GM23338 (cell line): ENCODE results near the gene STK32C. TPM values are rescaled to one million over a fixed set of nuclear protein-coding genes. Genes with fewer than 3 reads are reported as not detected.

ENCODE experiments used
- ATAC-seq: fragments of 200-7000 bp; cut with Tn5 transposase; 3 replicates; pipeline ENCODE4 v1.9.1; 2020
- DNase-seq: peaks from one replicate; pipeline ENCODE4 v3.0.0-alpha.2; 2015; ENCODE audit warnings: low spot score
- H2AFZ ChIP-seq: fragments of 200-600 bp; sonication (generic); 2 replicates; pipeline ENCODE4 v1.8.0; 2016; ENCODE audit warnings: antibody characterized with exemption, mild to moderate bottlenecking, moderate library complexity
- H3F3A ChIP-seq: fragments of 200-600 bp; sonication (generic); replicated peaks from 2 replicates; pipeline ENCODE4 v1.8.0; 2017; ENCODE audit warnings: antibody characterized with exemption, mixed run types, low read depth
- H3K27ac ChIP-seq: fragments of 200-600 bp; sonication (generic); 2 replicates; pipeline ENCODE4 v1.6.1; 2016; ENCODE audit warnings: low read depth
- H3K27me3 ChIP-seq: fragments of 200-600 bp; sonication (generic); 2 replicates; pipeline ENCODE4 v1.8.0; 2016; ENCODE audit warnings: mild to moderate bottlenecking, mixed run types, moderate library complexity; ENCODE audit not compliant: insufficient read depth
- H3K36me3 ChIP-seq: fragments of 200-600 bp; sonication (generic); 2 replicates; pipeline ENCODE4 v1.8.0; 2016; ENCODE audit warnings: mild to moderate bottlenecking; ENCODE audit not compliant: insufficient read depth
- H3K4me1 ChIP-seq: fragments of 200-600 bp; sonication (generic); 2 replicates; pipeline ENCODE4 v1.8.0; 2016; ENCODE audit warnings: mild to moderate bottlenecking, moderate library complexity; ENCODE audit not compliant: insufficient read depth
- H3K4me2 ChIP-seq: fragments of 200-600 bp; sonication (generic); 2 replicates; pipeline ENCODE4 v1.7.1; 2017; ENCODE audit warnings: mixed run types
- H3K4me3 ChIP-seq: fragments of 200-600 bp; sonication (generic); 2 replicates; pipeline ENCODE4 v1.6.1; 2016; ENCODE audit warnings: mixed run types
- H3K79me2 ChIP-seq: fragments of 200-600 bp; sonication (generic); replicated peaks from 2 replicates; pipeline ENCODE4 v1.8.0; 2017; ENCODE audit warnings: mild to moderate bottlenecking; ENCODE audit not compliant: insufficient read depth
- H3K9me2 ChIP-seq: fragments of 200-600 bp; sonication (generic); 2 replicates; pipeline ENCODE4 v1.8.0; 2017; ENCODE audit not compliant: insufficient read depth
- H4K20me1 ChIP-seq: fragments of 200-600 bp; sonication (generic); replicated peaks from 2 replicates; pipeline ENCODE4 v1.8.0; 2017; ENCODE audit warnings: mild to moderate bottlenecking; ENCODE audit not compliant: insufficient read depth
- H3K27ac Mint-ChIP-seq: 2 replicates; pipeline ENCODE4 v1.8.0; 2020; ENCODE audit warnings: inconsistent platforms, mild to moderate bottlenecking, moderate library complexity, mixed read lengths
- H3K27me3 Mint-ChIP-seq: 3 replicates; pipeline ENCODE4 v1.8.0; 2022; ENCODE audit warnings: low read depth, mild to moderate bottlenecking, moderate library complexity, mixed read lengths, inconsistent platforms; ENCODE audit not compliant: insufficient read depth, poor library complexity
- H3K36me3 Mint-ChIP-seq: 3 replicates; pipeline ENCODE4 v1.8.0; 2021; ENCODE audit warnings: low read depth, mild to moderate bottlenecking, inconsistent platforms, moderate library complexity, mixed read lengths
- H3K4me1 Mint-ChIP-seq: 3 replicates; pipeline ENCODE4 v1.8.0; 2020; ENCODE audit warnings: mild to moderate bottlenecking, inconsistent platforms, mixed read lengths
- H3K4me3 Mint-ChIP-seq: 3 replicates; pipeline ENCODE4 v1.8.0; 2021; ENCODE audit warnings: moderate library complexity, mild to moderate bottlenecking, inconsistent platforms, mixed read lengths
- H3K9me3 Mint-ChIP-seq: 3 replicates; pipeline ENCODE4 v1.8.0; 2020; ENCODE audit warnings: moderate library complexity, mild to moderate bottlenecking, inconsistent platforms, mixed read lengths
- CREB1 ChIP-seq: fragments of 250-450 bp; sonication (Bioruptor Pico); IDR thresholded peaks from 2 replicates; pipeline ENCODE4 v1.5.0; 2020; ENCODE audit warnings: low read depth, mild to moderate bottlenecking, moderate library complexity
- CTCF ChIP-seq, 2 experiments: fragments of 200-600 bp in 1 of 2; sonication (generic) in 1 of 2; conservative IDR thresholded peaks; 2 replicates each; pipeline versions ENCODE4 v1.5.1 to v1.6.1; 2016 to 2017; ENCODE audit warnings: antibody characterized with exemption in 2 of 2, low read depth in 2 of 2, mild to moderate bottlenecking in 2 of 2, moderate library complexity in 1 of 2
- ETS1 ChIP-seq: IDR thresholded peaks from 2 replicates; pipeline ENCODE4 v1.6.1; 2016; ENCODE audit warnings: antibody characterized with exemption
- EZH2 ChIP-seq: fragments of 200-600 bp; sonication (generic); IDR thresholded peaks from one replicate; pipeline ENCODE4 v1.8.0; 2017; ENCODE audit warnings: antibody characterized with exemption, mild to moderate bottlenecking, low read depth; ENCODE audit not compliant: unreplicated experiment
- EZH2phosphoT487 ChIP-seq: fragments of 200-600 bp; sonication (generic); IDR thresholded peaks from one replicate; pipeline ENCODE4 v1.8.1; 2018; ENCODE audit warnings: antibody characterized with exemption; ENCODE audit not compliant: unreplicated experiment
- JUNB ChIP-seq: IDR thresholded peaks from one replicate; pipeline ENCODE4 v1.6.1; 2016; ENCODE audit warnings: antibody characterized with exemption; ENCODE audit not compliant: unreplicated experiment
- NANOG ChIP-seq: IDR thresholded peaks from 2 replicates; pipeline ENCODE4 v1.6.1; 2016; ENCODE audit warnings: antibody characterized with exemption, borderline replicate concordance
- POLR2AphosphoS5 ChIP-seq: IDR thresholded peaks from 2 replicates; pipeline ENCODE4 v1.6.1; 2016; ENCODE audit warnings: antibody characterized with exemption, low read depth
- REST ChIP-seq: IDR thresholded peaks from one replicate; pipeline ENCODE4 v1.6.1; 2018; ENCODE audit warnings: antibody characterized with exemption; ENCODE audit not compliant: unreplicated experiment
- STAT1 ChIP-seq: IDR thresholded peaks from one replicate; pipeline ENCODE4 v1.6.1; 2016; ENCODE audit warnings: antibody characterized with exemption; ENCODE audit not compliant: unreplicated experiment
- ZNF114 ChIP-seq: fragments of 250-450 bp; sonication (Bioruptor Pico); IDR thresholded peaks from 2 replicates; pipeline ENCODE4 v1.5.0; 2020; ENCODE audit warnings: mild to moderate bottlenecking, moderate library complexity
- ZNF331 ChIP-seq: fragments of 250-450 bp; sonication (Bioruptor Pico); IDR thresholded peaks from 2 replicates; pipeline ENCODE4 v1.5.0; 2020; ENCODE audit warnings: low read depth, mild to moderate bottlenecking, moderate library complexity
- ZNF462 ChIP-seq: fragments of 250-450 bp; sonication (Bioruptor Pico); IDR thresholded peaks from 2 replicates; pipeline ENCODE4 v1.5.0; 2020; ENCODE audit warnings: mild to moderate bottlenecking, moderate library complexity
- polyA plus RNA-seq: library from polyadenylated mRNA; unstranded; fragments of >200 nt; fragmentation: Nextera tagmentation; extraction: Ambion mirVana; gene quantifications from 2 replicates; pipeline ENCODE4 v1.2.1, GENCODE V29; 2016
- total RNA-seq: library from RNA; depleted of rRNA; stranded (reverse); fragments of >200 nt; shearing (Covaris generic); gene quantifications from 2 replicates; pipeline ENCODE4 v1.2.3, GENCODE V29; 2014

STK32C gene
- total and polyA plus RNA-seq, 2 experiments from 2014 or later, result 10.2 to 20.5 TPM

GRCh38 chr10:132234860-132235259, 72.9 kb downstream of the STK32C start:
- no peak for ATAC-seq
- Histone ChIP-seq H3K27me3 (no peaks in the 10 kb centered on the region), H4K20me1 (no peaks in the 10 kb centered on the region), H2AFZ (no peak overlapping the region), H3K4me2 (no peak overlapping the region), H3K27ac (no peak overlapping the region), H3F3A (no peaks in the 10 kb centered on the region), H3K4me1 (no peaks in the 10 kb centered on the region), H3K9me2 (no peaks in the 10 kb centered on the region), H3K36me3 (no peaks in the 10 kb centered on the region), H3K79me2 (no peaks in the 10 kb centered on the region), H3K4me3 (no peak overlapping the region)
- Mint-ChIP-seq H3K4me3 (no peak overlapping the region), H3K4me1 (peaks cover 12% of the 10 kb centered on the region), H3K36me3 (no peaks in the 10 kb centered on the region), H3K27me3 (peaks cover 6% of the 10 kb centered on the region), H3K27ac (no peak overlapping the region), H3K9me3 (no peaks in the 10 kb centered on the region)
- DNase-seq, result no peak
- TF ChIP-seq EZH2, result no peak
- TF ChIP-seq ZNF462 (CRISPR knock-in tag), result no peak
- no peak for TF ChIP-seq POLR2AphosphoS5
- TF ChIP-seq ZNF114 (CRISPR knock-in tag), result no peak
- TF ChIP-seq ZNF331 (CRISPR knock-in tag), result no peak
- no peak for TF ChIP-seq STAT1
- TF ChIP-seq EZH2phosphoT487, result no peak
- no peak for TF ChIP-seq JUNB
- no peak for TF ChIP-seq ETS1
- no peak for TF ChIP-seq NANOG
- TF ChIP-seq REST, result no peak
- no peak for TF ChIP-seq CREB1 (CRISPR knock-in tag)
- TF ChIP-seq CTCF (conservative IDR thresholded peaks at IDR 0.05; ENCODE audit: low read depth in 2 of 2), result no peak
